HEK293 (cell line): Measurements from ENCODE around the gene IGSF3.

Experiments
- CTCF ChIP-seq: fragments of 450-650 bp; formaldehyde crosslinking; IDR thresholded peaks from 2 replicates; pipeline ENCODE4 v1.5.1; 2016; ENCODE audit warnings: missing biosample characterization, missing genetic modification characterization
- HOXC10 ChIP-seq: sonication (generic); formaldehyde crosslinking; IDR thresholded peaks from 2 replicates; pipeline ENCODE4 v1.8.1; 2023; ENCODE audit warnings: mild to moderate bottlenecking, missing genetic modification reagents
- KLF16 ChIP-seq: fragments of 450-650 bp; formaldehyde crosslinking; IDR thresholded peaks from 2 replicates; pipeline ENCODE4 v1.5.1; 2017; ENCODE audit warnings: missing biosample characterization, missing genetic modification characterization
- OVOL3 ChIP-seq: fragments of 450-650 bp; formaldehyde crosslinking; IDR thresholded peaks from 2 replicates; pipeline ENCODE4 v1.5.1; 2016; ENCODE audit warnings: missing biosample characterization, missing genetic modification characterization
- PATZ1 ChIP-seq: fragments of 450-650 bp; formaldehyde crosslinking; IDR thresholded peaks from 2 replicates; pipeline ENCODE4 v1.5.1; 2016; ENCODE audit warnings: missing biosample characterization, missing genetic modification characterization
- PRDM1 ChIP-seq: fragments of 450-650 bp; formaldehyde crosslinking; IDR thresholded peaks from 2 replicates; pipeline ENCODE4; 2016; ENCODE audit warnings: missing biosample characterization, missing genetic modification characterization
- PRDM10 ChIP-seq: fragments of 450-650 bp; formaldehyde crosslinking; IDR thresholded peaks from 2 replicates; pipeline ENCODE4 v1.5.1; 2016; ENCODE audit warnings: missing biosample characterization, missing genetic modification characterization
- RBAK ChIP-seq: fragments of 450-650 bp; formaldehyde crosslinking; IDR thresholded peaks from 2 replicates; pipeline ENCODE4 v1.5.1; 2016; ENCODE audit warnings: missing biosample characterization, missing genetic modification characterization
- REPIN1 ChIP-seq: fragments of 450-650 bp; formaldehyde crosslinking; IDR thresholded peaks from 2 replicates; pipeline ENCODE4 v1.5.1; 2017; ENCODE audit warnings: missing biosample characterization, missing genetic modification characterization, low read depth
- YY1 ChIP-seq: fragments of 450-650 bp; formaldehyde crosslinking; IDR thresholded peaks from 2 replicates; pipeline ENCODE4 v1.5.1; 2018; ENCODE audit warnings: missing biosample characterization, missing genetic modification characterization
- YY2 ChIP-seq: fragments of 450-650 bp; formaldehyde crosslinking; IDR thresholded peaks from 2 replicates; pipeline ENCODE4 v1.5.1; 2016; ENCODE audit warnings: missing biosample characterization, missing genetic modification characterization
- ZBTB17 ChIP-seq: fragments of 450-650 bp; formaldehyde crosslinking; IDR thresholded peaks from 2 replicates; pipeline ENCODE4 v1.5.1; 2016; ENCODE audit warnings: missing biosample characterization, missing genetic modification characterization
- ZBTB20 ChIP-seq: fragments of 450-650 bp; formaldehyde crosslinking; IDR thresholded peaks from 2 replicates; pipeline ENCODE4 v1.5.1; 2016; ENCODE audit warnings: missing biosample characterization, missing genetic modification characterization
- ZFP3 ChIP-seq: fragments of 450-650 bp; formaldehyde crosslinking; IDR thresholded peaks from 2 replicates; pipeline ENCODE4 v1.5.1; 2016; ENCODE audit warnings: low read depth, missing biosample characterization, missing genetic modification characterization
- ZFP41 ChIP-seq: fragments of 450-650 bp; formaldehyde crosslinking; IDR thresholded peaks from 2 replicates; pipeline ENCODE4 v1.5.1; 2016; ENCODE audit warnings: missing biosample characterization, missing genetic modification characterization, borderline replicate concordance
- ZNF10 ChIP-seq: fragments of 450-650 bp; formaldehyde crosslinking; IDR thresholded peaks from 2 replicates; pipeline ENCODE4 v1.5.1; 2017; ENCODE audit warnings: missing biosample characterization, missing genetic modification characterization
- ZNF114 ChIP-seq: fragments of 450-650 bp; formaldehyde crosslinking; IDR thresholded peaks from 2 replicates; pipeline ENCODE4 v1.5.0; 2017; ENCODE audit warnings: missing biosample characterization, missing genetic modification characterization
- ZNF18 ChIP-seq: fragments of 450-650 bp; formaldehyde crosslinking; IDR thresholded peaks from 2 replicates; pipeline ENCODE4 v1.5.1; 2016; ENCODE audit warnings: missing biosample characterization, missing genetic modification characterization
- ZNF202 ChIP-seq: fragments of 450-650 bp; formaldehyde crosslinking; IDR thresholded peaks from 2 replicates; pipeline ENCODE4 v1.5.1; 2016; ENCODE audit warnings: missing biosample characterization, missing genetic modification characterization, borderline replicate concordance
- ZNF214 ChIP-seq: fragments of 450-650 bp; formaldehyde crosslinking; IDR thresholded peaks from 2 replicates; pipeline ENCODE4 v1.5.1; 2017; ENCODE audit warnings: missing biosample characterization, mild to moderate bottlenecking, missing genetic modification characterization, borderline replicate concordance
- ZNF23 ChIP-seq: fragments of 450-650 bp; formaldehyde crosslinking; IDR thresholded peaks from 2 replicates; pipeline ENCODE4 v1.5.1; 2016; ENCODE audit warnings: missing biosample characterization, missing genetic modification characterization, borderline replicate concordance
- ZNF366 ChIP-seq: fragments of 450-650 bp; formaldehyde crosslinking; conservative IDR thresholded peaks from 2 replicates; pipeline ENCODE4 v1.5.1; 2016; ENCODE audit warnings: missing biosample characterization, missing genetic modification characterization
- ZNF394 ChIP-seq: fragments of 450-650 bp; formaldehyde crosslinking; IDR thresholded peaks from 2 replicates; pipeline ENCODE4 v1.5.1; 2016; ENCODE audit warnings: missing biosample characterization, missing genetic modification characterization, mild to moderate bottlenecking, moderate library complexity, borderline replicate concordance
- ZNF580 ChIP-seq: fragments of 450-650 bp; formaldehyde crosslinking; IDR thresholded peaks from 2 replicates; pipeline ENCODE4 v1.5.1; 2016; ENCODE audit warnings: missing biosample characterization, missing genetic modification characterization
- ZNF596 ChIP-seq: fragments of 450-650 bp; IDR thresholded peaks from 2 replicates; pipeline ENCODE4 v1.5.0; 2018; ENCODE audit warnings: missing biosample characterization, mild to moderate bottlenecking, missing genetic modification characterization, moderate library complexity
- ZNF624 ChIP-seq: fragments of 450-650 bp; formaldehyde crosslinking; IDR thresholded peaks from 2 replicates; pipeline ENCODE4 v1.5.1; 2017; ENCODE audit warnings: missing biosample characterization, missing genetic modification characterization
- ZNF639 ChIP-seq: fragments of 450-650 bp; formaldehyde crosslinking; IDR thresholded peaks from 2 replicates; pipeline ENCODE4 v1.5.1; 2016; ENCODE audit warnings: missing biosample characterization, missing genetic modification characterization
- ZNF707 ChIP-seq: fragments of 450-650 bp; formaldehyde crosslinking; IDR thresholded peaks from 2 replicates; pipeline ENCODE4 v1.5.1; 2016; ENCODE audit warnings: missing biosample characterization, missing genetic modification characterization
- ZSCAN23 ChIP-seq: fragments of 450-650 bp; formaldehyde crosslinking; IDR thresholded peaks from 2 replicates; pipeline ENCODE4 v1.5.1; 2016; ENCODE audit warnings: missing biosample characterization, missing genetic modification characterization

The IGSF3 gene

GRCh38 chr1:116570358-116571214 is 96.9 kb downstream of the IGSF3 start, which contains the start of gene CD58 (continued):
- 0 out of 2 replicates have a peak, but pooled peaks have one; percentile 44 for TF ChIP-seq ZSCAN23
- no peak for TF ChIP-seq ZNF707 (tag by site-specific recombination)
- no peak for TF ChIP-seq ZNF639 (tag by site-specific recombination)
- TF ChIP-seq PATZ1 (tag by site-specific recombination), result peak; percentile 85
- peak; percentile 4; the same call in 1 of the 2 replicates for TF ChIP-seq ZNF580
- no peak for TF ChIP-seq HOXC10 (CRISPR knock-in tag)
- no peak for TF ChIP-seq ZFP3 (tag by site-specific recombination)
- no peak for TF ChIP-seq ZNF202
- TF ChIP-seq ZFP41 (tag by site-specific recombination), result no peak
- TF ChIP-seq ZNF366 (tag by site-specific recombination), result no peak; the same call in 1 of the 2 replicates
- TF ChIP-seq OVOL3 (tag by site-specific recombination), result no peak
- TF ChIP-seq ZNF394 (tag by site-specific recombination), result peak; percentile 11; the same call in 1 of the 2 replicates
- TF ChIP-seq YY1 (tag by site-specific recombination), result 0 out of 2 replicates have a peak, but pooled peaks have one; percentile 14
- no peak for TF ChIP-seq REPIN1 (tag by site-specific recombination)
- TF ChIP-seq KLF16 (tag by site-specific recombination), result no peak
- peak; percentile 84 for TF ChIP-seq PRDM10 (tag by site-specific recombination)
- no peak for TF ChIP-seq ZNF18 (tag by site-specific recombination)
- no peak for TF ChIP-seq ZNF10 (tag by site-specific recombination)
- no peak for TF ChIP-seq ZNF214 (tag by site-specific recombination)
- peak; percentile 91 for TF ChIP-seq ZBTB20 (tag by site-specific recombination)
- no peak for TF ChIP-seq RBAK (tag by site-specific recombination)
- no peak for TF ChIP-seq YY2 (tag by site-specific recombination)
- no peak for TF ChIP-seq ZNF23 (tag by site-specific recombination)
- no peak for TF ChIP-seq ZNF114 (tag by site-specific recombination)
- TF ChIP-seq PRDM1, result no peak
- TF ChIP-seq ZNF624 (tag by site-specific recombination), result no peak
- peak; percentile 67 for TF ChIP-seq CTCF (tag by site-specific recombination)
- TF ChIP-seq ZBTB17, result no peak
- TF ChIP-seq ZNF596 (tag by site-specific recombination), result 0 out of 2 replicates have a peak, but pooled peaks have one; percentile 29
